Upper lobe of right lung (tissue), 1 donor: ENCODE results near the gene CGNL1. TPM values are rescaled to one million over a fixed set of nuclear protein-coding genes. Genes with fewer than 3 reads are reported as not detected.

ENCODE experiments used
- ATAC-seq: fragments of 200-7000 bp; cut with Tn5 transposase; one replicate; pipeline ENCODE4 v1.9.1; 2020; ENCODE audit warnings: mild to moderate bottlenecking, moderate library complexity
- DNase-seq: peaks from one replicate; pipeline ENCODE4 v3.0.0-alpha.2; 2020
- H3K27ac ChIP-seq: fragments of 200-600 bp; one replicate; pipeline ENCODE4 v1.8.0; 2022
- H3K27me3 ChIP-seq: fragments of 200-600 bp; one replicate; pipeline ENCODE4 v1.8.0; 2022; ENCODE audit warnings: mild to moderate bottlenecking
- H3K36me3 ChIP-seq: fragments of 200-600 bp; one replicate; pipeline ENCODE4 v1.8.0; 2022
- H3K4me1 ChIP-seq: fragments of 200-600 bp; one replicate; pipeline ENCODE4 v1.8.0; 2022
- H3K4me3 ChIP-seq: fragments of 200-600 bp; one replicate; pipeline ENCODE4 v1.8.0; 2022; ENCODE audit warnings: mild to moderate bottlenecking
- H3K9me3 ChIP-seq: fragments of 200-600 bp; one replicate; pipeline ENCODE4 v1.8.0; 2022
- intact Hi-C: fragments of 100-400 bp; cut with DNase I; formaldehyde crosslinking; loops from one replicate; pipeline ENCODE4 v1.11.0; 2022
- total RNA-seq: library from RNA; stranded (reverse); fragmentation: NEBNext Ultra II Directional; extraction: Animal tissue kit (Norgen Biotek cat#: 25700); gene quantifications from one replicate; pipeline ENCODE4 v1.2.1, GENCODE V29; 2021
- TF ChIP-seq, protein P1 (sequence below): fragments of 200-600 bp; IDR thresholded peaks from one replicate; pipeline ENCODE4 v1.8.0; 2022; ENCODE audit warnings: antibody characterized with exemption
- donor health status: DM: no; HTN: yes; CAD: no; lungs with severe emphysema.

Gene CGNL1
- total RNA-seq, 1 donor from 2014 or later: 54.9 TPM

DNA sequence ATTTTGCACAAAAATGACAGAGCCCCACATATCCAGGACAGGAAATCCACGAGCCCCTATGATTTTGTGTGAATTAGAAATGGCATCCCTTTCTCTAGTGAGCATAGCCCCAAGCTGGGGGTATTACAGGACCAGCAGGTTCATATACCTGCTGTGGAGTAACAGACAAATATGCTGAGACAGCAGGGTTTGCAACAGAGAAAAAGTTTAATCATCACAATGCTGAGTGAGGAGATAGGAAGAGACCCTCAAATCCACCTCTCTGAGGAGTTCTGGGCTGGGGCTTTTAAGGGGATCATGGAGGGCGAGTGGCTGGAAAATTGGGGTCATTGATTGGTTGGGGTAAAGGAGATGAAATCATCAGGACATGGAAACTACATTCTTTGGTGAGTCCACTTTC lies 207.0 kb downstream of the CGNL1 start:
- no peaks in the 10 kb centered on the region for H3K36me3 ChIP-seq
- no peaks in the 10 kb centered on the region for H3K4me1 ChIP-seq
- H3K27me3 ChIP-seq: no peaks in the 10 kb centered on the region
- H3K27ac ChIP-seq: no peak overlapping the region
- ATAC-seq (no peak), DNase-seq (no peak)
- intact Hi-C loops: no loop called here
- TF ChIP-seq, protein P1, sequence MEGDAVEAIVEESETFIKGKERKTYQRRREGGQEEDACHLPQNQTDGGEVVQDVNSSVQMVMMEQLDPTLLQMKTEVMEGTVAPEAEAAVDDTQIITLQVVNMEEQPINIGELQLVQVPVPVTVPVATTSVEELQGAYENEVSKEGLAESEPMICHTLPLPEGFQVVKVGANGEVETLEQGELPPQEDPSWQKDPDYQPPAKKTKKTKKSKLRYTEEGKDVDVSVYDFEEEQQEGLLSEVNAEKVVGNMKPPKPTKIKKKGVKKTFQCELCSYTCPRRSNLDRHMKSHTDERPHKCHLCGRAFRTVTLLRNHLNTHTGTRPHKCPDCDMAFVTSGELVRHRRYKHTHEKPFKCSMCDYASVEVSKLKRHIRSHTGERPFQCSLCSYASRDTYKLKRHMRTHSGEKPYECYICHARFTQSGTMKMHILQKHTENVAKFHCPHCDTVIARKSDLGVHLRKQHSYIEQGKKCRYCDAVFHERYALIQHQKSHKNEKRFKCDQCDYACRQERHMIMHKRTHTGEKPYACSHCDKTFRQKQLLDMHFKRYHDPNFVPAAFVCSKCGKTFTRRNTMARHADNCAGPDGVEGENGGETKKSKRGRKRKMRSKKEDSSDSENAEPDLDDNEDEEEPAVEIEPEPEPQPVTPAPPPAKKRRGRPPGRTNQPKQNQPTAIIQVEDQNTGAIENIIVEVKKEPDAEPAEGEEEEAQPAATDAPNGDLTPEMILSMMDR: no peak
- H3K9me3 ChIP-seq: no peaks in the 10 kb centered on the region
- no peak overlapping the region for H3K4me3 ChIP-seq

DNA sequence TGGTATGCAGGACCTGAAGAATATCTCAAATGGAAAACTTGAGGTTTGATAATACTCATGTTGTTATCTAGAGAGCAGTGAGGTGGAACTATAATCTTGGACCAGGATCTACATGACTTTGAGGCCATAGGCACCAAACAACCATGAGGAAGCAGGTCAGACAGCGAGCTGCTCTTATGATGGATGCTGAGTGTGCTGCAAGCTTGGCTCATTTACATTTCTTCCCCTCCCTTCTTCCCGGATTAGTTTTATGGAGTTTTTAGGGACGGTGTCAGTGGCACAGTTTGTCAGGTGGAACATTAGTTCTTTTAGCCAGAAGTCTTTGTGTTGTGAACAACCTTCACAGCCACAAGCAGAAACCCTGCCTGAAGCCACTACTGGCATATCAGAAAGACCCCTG lies 207.4 kb downstream of the CGNL1 start:
- DNase-seq (no peak), ATAC-seq (no peak)
- TF ChIP-seq, protein P1: no peak
- Histone ChIP-seq H3K4me3 (no peak overlapping the region), H3K27ac (no peak overlapping the region), H3K27me3 (no peaks in the 10 kb centered on the region), H3K4me1 (no peaks in the 10 kb centered on the region), H3K9me3 (no peaks in the 10 kb centered on the region), H3K36me3 (no peaks in the 10 kb centered on the region)
- intact Hi-C loops: no loop called here

DNA sequence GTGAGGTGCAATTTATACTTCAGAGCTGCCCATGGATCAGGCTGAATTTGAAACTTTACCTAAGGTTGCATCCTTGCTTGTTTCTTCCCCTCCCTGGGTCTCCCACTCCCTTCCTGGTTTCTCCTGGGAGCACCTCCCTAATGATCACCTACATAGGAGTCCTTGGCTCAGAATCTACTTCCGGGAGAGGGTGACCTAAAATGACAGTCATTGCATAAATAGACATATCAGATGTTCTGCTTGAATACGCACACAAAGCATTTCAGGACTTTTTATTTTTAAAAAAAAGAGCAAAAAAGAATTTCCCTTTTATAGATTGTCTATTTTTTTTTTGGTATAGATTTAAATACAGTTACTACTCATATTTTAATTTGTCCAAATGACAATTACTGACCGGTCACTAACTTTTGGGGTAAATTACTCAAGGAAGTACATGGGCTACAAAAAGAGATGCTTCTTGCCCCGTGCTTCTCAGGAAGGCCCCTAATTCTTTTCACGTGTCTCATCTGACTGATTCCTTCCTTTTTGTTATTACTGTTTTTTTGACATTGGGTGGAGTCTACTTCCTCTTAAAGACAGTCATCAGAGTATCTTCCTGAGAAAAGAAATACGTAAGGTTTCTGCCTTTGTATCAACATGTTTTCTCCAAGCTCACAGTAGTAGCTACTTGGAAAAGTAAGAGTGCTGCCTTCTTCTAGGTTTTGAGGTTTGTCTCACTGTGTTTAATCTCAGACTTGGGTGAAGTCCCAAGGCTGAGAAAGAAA lies 210.5 kb downstream of the CGNL1 start:
- H3K36me3 ChIP-seq: no peaks in the 10 kb centered on the region
- no peak overlapping the region for H3K4me3 ChIP-seq
- no peaks in the 10 kb centered on the region for H3K27me3 ChIP-seq
- TF ChIP-seq, protein P1: no peak
- H3K27ac ChIP-seq: no peak overlapping the region
- intact Hi-C loops: no loop called here
- H3K9me3 ChIP-seq: no peaks in the 10 kb centered on the region
- no peak for DNase-seq
- H3K4me1 ChIP-seq: peaks cover 7% of the 10 kb centered on the region
- no peak for ATAC-seq

DNA sequence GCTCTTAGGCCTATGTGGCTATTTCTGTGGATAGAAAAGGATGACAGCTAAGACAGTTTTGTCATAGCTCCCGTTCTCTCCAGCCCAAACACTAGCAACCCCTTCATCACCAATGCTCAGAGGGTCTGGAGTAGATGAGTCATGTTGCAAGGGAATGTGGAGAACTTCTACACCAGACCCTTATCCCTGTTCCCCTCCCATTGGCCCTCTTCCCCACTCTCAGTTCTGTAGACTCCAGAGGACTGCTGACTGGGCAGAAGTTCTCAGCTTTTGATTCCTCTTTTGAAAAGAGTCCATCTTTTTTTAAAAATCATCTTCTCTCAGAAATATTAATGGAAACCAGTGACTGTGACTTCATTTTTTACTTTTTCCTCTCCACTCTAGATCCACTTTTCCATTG lies 213.0 kb downstream of the CGNL1 start:
- Histone ChIP-seq H3K27me3 (no peaks in the 10 kb centered on the region), H3K36me3 (no peaks in the 10 kb centered on the region), H3K4me3 (no peak overlapping the region), H3K27ac (no peak overlapping the region), H3K4me1 (peaks cover 7% of the 10 kb centered on the region), H3K9me3 (no peaks in the 10 kb centered on the region)
- intact Hi-C loops: no loop called here
- TF ChIP-seq, protein P1: no peak
- ATAC-seq (no peak), DNase-seq (no peak)

DNA sequence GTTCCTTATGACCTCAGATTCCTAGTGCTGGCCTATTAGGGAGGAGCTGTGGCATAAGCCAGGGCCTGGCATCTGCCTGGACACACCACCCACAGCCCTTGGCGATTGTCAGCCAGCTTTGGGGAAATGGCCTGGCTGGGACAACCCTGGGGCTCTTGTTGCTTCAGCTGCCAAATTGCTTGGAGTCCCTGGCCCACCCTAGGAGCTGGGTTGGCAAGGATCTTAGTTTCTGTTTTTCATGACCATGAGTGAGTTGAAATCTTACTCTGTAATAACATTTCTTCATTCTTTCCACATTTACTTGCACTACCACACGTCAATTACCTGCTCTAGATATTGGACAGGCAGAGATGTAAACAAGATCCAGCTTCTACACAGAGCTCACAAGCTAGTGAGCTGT lies 213.4 kb downstream of the CGNL1 start:
- Histone ChIP-seq H3K27me3 (no peaks in the 10 kb centered on the region), H3K4me3 (no peak overlapping the region), H3K36me3 (no peaks in the 10 kb centered on the region), H3K27ac (no peak overlapping the region), H3K4me1 (peaks cover 7% of the 10 kb centered on the region), H3K9me3 (no peaks in the 10 kb centered on the region)
- intact Hi-C loops: no loop called here
- no peak for ATAC-seq
- DNase-seq: no peak
- TF ChIP-seq, protein P1: no peak
